Limb (tissue), 2 donors: ENCODE results near the gene BCR.
A peak's percentile ranks its signal among the peaks of the same experiment; 100 is the strongest.

Experiments
- DNase-seq, 2 donors: peaks; one replicate each; pipeline ENCODE4 v3.0.0-alpha.2; 2016; ENCODE audit errors: extremely low spot score in 2 of 2

The BCR gene

GRCh38 chr22:23227380-23227779, 47.1 kb downstream of the BCR start:
- DNase-seq, result no peak

GRCh38 chr22:23228503-23228902, 48.2 kb downstream of the BCR start:
- no peak for DNase-seq

- no peak for DNase-seq
These were observed 49.3 kb downstream of the BCR start for GRCh38 chr22:23229646-23230045.

- no peak for DNase-seq
These were observed 50.2 kb downstream of the BCR start for GRCh38 chr22:23230348-23231068.

GRCh38 chr22:23231471-23232093, 51.3 kb downstream of the BCR start:
- DNase-seq, result no peak

GRCh38 chr22:23232094-23232905, 52.0 kb downstream of the BCR start:
- no peak for DNase-seq

- no peak for DNase-seq
These were observed 52.8 kb downstream of the BCR start for GRCh38 chr22:23233084-23233531.

- DNase-seq, result no peak
These were observed 53.6 kb downstream of the BCR start for GRCh38 chr22:23233752-23234408.

GRCh38 chr22:23234409-23235161, 54.3 kb downstream of the BCR start:
- DNase-seq, result no peak

- DNase-seq, result no peak
These were observed 55.1 kb downstream of the BCR start for GRCh38 chr22:23235425-23235824.

- DNase-seq, result no peak
These were observed 55.7 kb downstream of the BCR start for GRCh38 chr22:23236026-23236425.

GRCh38 chr22:23236440-23237184, 56.3 kb downstream of the BCR start:
- DNase-seq, result no peak

- DNase-seq, result peak; percentile 79 to 80
These were observed 57.0 kb downstream of the BCR start for GRCh38 chr22:23237201-23237798.

GRCh38 chr22:23237841-23238240, 57.5 kb downstream of the BCR start:
- no peak for DNase-seq

- no peak for DNase-seq
These were observed 58.4 kb downstream of the BCR start for GRCh38 chr22:23238707-23239106.

GRCh38 chr22:23239429-23239828, 59.1 kb downstream of the BCR start:
- DNase-seq, result no peak

GRCh38 chr22:23240639-23241389, 60.5 kb downstream of the BCR start:
- DNase-seq, result no peak

- DNase-seq, result no peak
These were observed 61.5 kb downstream of the BCR start for GRCh38 chr22:23241562-23242472.
